Measurements from ENCODE around the gene MESP1. TPM values are rescaled to one million over a fixed set of nuclear protein-coding genes. Genes with fewer than 3 reads are reported as not detected.
"Not testable (repeated sequence)": the region's sequence is repeated elsewhere in the genome, so short reads cannot be mapped to it uniquely, and the experiment has no call there.

MESP1 gene, protein sequence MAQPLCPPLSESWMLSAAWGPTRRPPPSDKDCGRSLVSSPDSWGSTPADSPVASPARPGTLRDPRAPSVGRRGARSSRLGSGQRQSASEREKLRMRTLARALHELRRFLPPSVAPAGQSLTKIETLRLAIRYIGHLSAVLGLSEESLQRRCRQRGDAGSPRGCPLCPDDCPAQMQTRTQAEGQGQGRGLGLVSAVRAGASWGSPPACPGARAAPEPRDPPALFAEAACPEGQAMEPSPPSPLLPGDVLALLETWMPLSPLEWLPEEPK
- polyA plus RNA-seq (ENCODE audit: insufficient read depth in 1 of 5, insufficient read length in 5 of 5, low replicate concordance in 1 of 5) = under 1 TPM in 4 of 5 donors, not detected in 1; 0.12 to 0.57 (median 0.39) TPM
- long read RNA-seq, donor 1, partial matches to known transcripts = 0 of 1 reads
- long read RNA-seq, donor 1, other reads (novel, unspliced or antisense) = 0 of 1 reads
- long read RNA-seq, donor 2, partial matches to known transcripts = 0 of 1 reads
- long read RNA-seq, donor 2, other reads (novel, unspliced or antisense) = 0 of 1 reads
- long read RNA-seq, donor 3, partial matches to known transcripts = 0 of 1 reads
- long read RNA-seq, donor 3, other reads (novel, unspliced or antisense) = 0 of 1 reads
- long read RNA-seq, donor 4, partial matches to known transcripts = 0 of 1 reads
- long read RNA-seq, donor 4, other reads (novel, unspliced or antisense) = 0 of 1 reads
- long read RNA-seq, donor 5, partial matches to known transcripts = 0 of 1 reads
- long read RNA-seq, donor 5, other reads (novel, unspliced or antisense) = 0 of 1 reads
- long read RNA-seq, donor 6, partial matches to known transcripts = 0 of 2 reads
- long read RNA-seq, donor 6, other reads (novel, unspliced or antisense) = 0 of 2 reads
- long read RNA-seq, donor 7 = 0 reads
- long read RNA-seq, donor 8 = 0 reads

DNA sequence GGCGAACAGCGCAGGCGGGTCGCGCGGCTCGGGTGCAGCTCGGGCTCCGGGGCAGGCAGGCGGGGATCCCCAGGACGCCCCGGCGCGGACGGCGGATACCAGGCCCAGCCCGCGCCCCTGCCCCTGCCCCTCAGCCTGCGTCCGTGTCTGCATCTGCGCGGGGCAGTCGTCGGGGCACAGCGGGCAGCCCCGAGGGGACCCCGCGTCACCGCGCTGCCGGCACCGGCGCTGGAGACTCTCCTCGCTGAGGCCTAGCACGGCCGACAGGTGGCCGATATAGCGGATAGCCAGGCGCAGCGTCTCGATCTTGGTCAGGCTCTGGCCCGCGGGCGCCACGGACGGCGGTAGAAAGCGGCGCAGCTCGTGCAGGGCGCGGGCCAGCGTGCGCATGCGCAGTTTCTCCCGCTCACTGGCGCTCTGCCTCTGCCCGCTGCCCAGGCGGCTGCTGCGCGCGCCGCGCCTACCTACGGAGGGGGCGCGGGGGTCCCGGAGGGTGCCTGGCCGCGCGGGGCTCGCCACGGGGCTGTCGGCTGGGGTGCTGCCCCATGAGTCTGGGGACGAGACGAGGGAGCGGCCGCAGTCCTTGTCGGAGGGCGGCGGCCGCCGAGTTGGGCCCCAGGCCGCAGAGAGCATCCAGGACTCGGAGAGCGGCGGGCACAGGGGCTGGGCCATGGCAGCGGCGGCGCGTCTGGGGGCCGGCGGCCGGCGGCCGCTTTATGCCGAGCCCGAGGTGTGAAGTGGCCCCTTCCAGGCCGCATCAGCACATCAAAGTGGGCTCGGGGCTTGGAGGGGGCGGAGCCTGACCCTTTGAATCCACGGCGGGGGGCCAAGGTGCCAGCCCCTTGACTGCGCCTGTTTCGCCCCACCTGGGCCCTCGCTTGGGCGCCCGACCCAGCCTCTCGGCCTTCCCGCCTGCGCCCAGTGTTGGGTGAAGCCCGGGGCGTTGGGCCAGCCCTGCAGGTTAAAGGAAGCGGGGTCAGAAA is at the start of gene MESP1:
TSS of gene MESP1 (minus strand) at position 690 of the 983 bp plus-strand sequence. CDS start at position 672, 18 bp downstream.
- DNase-seq = peak; percentile 88 to 90

DNA sequence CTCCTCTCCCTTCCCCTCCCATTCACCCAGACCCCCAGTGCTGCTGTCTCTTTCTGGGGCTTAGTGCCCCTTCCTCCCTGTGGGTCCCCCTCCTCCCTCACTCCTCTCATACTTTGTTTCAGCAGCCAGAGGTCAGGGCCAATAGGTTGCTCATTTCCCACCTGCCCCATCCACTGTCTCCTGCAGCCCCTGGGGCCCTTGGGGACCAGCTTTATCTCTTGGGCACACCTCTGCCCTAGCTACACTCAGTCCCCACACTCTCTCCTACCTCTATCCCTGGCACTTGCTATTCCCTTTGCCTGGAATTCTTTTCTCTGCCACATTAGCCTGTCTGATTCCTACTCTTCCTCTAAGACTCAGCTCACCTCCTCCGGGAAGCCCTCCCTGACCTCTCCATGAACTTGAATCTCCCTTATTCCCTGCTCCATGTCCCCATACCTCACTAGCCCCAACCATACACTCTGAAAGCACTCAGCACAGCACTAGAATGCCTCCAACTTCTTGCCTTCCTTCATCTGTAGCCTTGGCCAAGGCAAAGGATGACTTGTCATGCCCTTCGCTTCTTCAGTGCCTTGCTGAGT is 49.0 kb upstream of the MESP1 start:
- DNase-seq = no peak

DNA sequence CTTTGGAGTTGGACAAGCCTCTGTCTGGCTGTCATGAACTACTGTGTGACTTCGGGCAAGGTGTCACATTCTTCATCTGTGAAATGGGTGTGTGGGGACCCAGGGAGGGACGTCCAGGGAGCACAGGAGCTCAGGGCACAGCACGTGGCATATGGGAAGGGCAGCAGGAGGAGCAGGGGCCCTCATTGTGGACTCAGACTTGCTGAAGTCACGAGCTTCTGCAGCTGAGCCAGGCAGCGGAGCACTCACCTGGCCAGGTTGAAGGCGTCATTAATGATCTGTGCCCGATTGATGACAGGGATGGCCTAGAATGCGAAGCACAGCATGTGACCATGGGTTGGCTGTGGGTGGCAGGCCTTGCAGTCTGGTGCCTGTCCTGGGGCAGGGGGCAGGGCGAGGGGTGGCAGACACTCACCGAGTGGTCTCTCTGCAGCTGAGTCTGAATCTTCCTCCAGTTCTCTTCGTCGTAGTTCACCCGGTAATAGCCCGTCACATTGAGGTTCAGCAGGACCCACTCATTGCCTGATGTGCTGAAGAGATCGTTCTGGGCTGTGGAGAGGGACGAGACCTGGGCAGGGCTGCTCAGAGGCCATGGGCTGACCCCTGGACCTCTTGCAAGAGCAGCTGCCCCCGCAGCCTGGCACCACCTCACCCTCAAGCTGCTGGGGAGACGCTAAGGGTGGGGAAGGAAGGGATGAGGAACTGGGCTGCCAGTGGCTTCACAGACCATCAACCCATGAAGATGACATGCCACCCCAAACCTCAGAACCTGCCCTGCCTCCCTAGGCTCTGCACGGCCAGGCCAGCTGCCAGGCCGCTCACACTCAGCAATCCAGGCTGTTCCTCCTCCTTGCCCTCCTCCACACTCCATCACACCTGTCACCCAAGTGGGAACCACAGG is 48.2 kb upstream of the MESP1 start:
- DNase-seq = no peak

DNA sequence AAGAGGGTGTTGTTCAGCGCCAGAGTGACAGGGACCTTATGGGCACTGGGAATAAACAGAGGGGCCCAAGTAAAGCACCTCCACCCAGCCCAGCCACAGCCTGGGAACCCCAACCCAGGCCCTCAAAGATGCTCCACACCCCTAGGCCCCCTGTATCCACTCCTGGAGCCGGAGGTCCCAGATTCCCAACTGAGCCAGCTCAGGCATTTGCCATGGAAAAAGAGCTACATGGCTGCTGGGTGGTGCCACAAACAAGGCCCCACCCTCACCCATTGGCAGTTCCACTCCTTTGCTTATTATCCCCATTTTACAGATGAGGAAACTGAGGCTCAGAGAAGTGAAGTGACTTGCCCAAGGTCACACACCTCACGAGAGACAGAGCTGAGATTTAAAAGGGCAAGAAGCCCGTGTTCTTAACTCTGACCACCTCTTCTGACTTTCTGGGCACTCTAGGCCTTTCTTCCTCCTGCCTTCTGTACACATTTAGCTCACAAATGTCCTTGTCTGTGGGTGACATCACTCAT is 46.7 kb upstream of the MESP1 start:
- DNase-seq = no peak

DNA sequence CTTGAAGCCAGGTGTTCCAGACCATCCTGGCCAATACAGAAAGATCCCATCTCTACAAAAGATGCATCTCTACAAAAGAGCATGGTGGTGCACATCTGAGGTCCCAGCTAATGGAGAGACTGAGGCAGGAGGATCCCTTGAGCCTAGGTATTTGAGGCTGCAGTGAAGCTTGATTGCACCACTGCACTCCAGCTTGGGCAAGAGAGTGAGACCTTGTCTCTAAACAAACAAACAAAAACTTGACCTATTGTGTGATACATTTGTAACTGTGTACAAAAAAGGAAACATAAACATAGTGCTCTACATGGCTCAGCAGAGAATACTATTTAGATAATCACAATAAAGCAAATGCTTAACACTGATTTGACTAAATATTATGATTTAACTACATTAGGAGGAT is 44.9 kb upstream of the MESP1 start:
- DNase-seq = no peak

DNA sequence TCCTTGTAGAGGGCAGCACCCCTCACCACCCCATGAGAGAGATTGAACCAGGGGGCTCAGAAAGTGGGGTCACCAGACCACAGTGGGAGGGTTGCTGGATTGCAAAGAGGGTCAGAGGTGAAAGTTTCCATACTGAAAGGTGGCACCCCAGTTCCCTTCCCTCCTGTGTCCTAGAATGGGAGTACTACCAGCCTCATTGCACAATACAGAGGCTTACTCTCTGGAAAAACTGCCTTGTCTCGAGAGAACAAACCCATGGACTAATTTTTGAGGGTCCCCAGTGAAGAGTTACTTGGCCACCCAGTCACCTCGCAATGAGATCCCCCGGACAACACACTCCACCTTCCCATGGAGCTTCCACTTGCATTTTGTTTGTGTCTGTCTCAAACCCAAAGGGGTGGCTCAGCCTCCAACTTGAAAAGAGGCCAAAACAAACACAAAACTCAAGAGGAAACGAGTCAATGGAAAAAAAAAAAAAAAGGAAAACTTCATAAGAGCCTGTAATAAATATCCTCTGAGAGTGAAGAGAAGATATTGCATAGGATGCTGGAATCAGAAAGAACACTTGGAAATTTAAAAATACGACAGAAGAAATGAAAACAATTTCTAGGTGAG is 43.7 kb upstream of the MESP1 start:
- peak; percentile 25 to 40 for DNase-seq

DNA sequence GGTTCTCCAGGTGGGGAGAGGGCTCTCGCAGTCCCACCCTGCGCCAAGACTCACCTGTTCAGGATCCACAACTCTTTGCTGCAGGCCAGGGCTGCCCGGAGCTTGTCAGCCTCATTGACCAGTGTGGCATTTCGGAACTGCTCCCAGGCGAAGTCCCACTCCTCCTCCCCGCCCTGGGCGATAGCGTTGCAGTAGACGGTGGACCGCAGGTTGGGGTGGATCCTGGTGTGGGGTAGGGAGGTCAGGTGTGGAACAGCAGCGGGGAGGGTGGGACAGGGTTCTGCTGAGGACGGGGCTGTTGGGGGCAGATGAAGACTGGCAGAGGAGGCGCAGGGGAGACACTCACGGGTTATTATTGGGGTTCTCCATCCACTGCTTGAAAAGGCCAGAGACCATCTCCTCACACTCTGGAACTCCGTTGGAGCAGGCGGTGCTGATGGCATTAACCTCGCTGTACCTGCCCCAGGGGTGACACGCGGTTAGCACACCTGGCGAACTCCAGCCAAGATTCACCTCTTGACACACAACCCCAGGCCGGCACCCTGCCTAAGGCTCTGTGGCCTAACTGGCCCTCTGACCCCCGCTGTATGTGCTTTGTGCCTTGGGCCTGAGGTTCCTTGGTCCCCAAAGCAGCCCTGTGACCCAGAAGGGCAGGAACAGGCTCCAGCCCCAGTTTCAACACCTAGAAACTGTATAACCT is 41.2 kb upstream of the MESP1 start:
- no peak for DNase-seq

DNA sequence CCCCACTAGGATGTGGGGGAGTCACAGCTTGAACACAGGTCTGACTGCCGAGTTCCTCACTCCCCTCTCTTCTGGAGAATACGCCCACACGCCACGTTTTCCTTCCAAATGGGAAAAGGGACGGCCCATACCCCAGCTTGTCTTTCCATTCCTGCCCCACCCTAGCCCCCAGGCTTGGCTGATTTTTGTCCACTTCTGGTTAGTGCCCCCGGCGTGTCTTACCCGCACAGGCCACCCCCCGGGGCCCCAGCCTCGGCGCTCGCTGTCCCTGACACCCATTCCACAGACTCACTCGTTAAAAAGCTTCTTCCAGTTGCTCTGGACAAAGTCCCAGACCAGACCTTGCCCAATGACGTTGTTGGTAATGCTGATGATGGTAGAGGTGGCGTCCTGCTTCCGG is 39.6 kb upstream of the MESP1 start:
- DNase-seq = no peak

DNA sequence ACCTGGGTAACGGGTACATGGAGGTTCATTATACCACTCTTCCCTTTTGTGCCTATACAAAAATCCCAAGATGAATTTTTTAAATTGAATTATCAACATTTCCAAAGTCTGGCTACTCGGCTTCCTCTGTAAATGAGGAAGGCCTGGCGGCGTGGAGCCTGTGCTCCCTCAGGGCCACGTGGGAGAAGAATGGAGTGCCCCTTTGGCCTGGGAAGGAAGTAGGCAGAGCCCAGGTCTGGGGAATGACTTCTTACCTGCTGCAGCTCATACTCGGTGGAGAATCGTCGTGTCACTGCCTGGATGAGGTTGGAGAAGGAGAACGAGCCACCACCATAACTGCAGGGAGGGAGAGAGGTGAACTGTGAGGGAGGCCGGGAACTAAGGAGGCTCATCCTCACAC is 39.2 kb upstream of the MESP1 start:
- no peak for DNase-seq

DNA sequence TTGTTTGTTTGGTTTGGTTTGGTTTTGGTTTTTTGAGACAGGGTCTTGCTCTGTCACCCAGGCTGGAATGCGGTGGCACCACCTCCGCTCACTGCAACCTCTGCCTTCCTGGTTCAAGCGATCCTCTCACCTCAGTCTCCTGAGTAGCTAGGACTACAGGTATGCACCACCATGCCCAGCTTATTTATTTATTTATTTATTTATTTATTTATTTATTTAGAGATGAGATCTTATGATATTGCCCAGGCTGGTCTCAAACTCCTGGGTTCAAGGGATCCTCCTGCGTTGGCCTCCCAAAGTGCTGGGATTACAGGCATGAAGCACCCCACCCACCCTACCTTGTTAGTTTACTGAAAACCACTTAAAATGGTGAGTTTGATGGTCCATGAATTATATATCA is 37.5 kb upstream of the MESP1 start:
- DNase-seq = not testable (repeated sequence)

DNA sequence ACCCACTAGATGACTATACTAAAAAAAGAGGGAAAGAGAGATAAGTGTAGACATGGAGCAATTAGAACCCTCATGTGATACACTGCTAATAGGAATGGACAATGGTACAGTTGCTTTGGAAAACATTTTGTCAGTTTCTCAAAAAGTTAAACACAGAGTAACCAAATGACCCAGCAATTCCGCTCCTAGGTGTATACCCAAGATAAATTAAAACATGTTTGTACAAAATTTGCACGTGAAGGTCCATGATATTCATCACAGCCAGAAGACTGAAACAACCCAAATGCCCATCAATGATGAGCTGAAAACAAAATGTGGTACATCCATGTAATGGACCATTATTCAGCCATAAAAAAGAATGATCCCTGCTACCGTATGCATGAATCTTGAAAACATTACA is 36.9 kb upstream of the MESP1 start:
- DNase-seq = no peak

DNA sequence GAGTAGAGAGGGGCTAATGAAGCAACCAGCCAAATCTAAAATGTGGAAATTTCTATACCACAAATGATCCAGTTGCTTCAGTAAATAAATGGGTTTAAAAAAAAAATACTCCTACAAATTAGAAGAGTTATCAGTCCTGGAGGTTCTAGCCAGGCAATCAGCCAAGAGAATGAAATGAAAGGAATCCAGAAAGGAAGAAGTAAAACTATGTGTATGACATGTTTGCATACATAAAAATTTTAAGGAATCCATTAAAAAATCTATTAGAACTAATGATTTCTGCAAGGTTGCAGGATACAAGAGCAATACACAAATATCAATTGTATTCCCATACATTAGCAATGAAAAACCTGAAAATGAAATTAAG is 34.7 kb upstream of the MESP1 start:
- no peak for DNase-seq

DNA sequence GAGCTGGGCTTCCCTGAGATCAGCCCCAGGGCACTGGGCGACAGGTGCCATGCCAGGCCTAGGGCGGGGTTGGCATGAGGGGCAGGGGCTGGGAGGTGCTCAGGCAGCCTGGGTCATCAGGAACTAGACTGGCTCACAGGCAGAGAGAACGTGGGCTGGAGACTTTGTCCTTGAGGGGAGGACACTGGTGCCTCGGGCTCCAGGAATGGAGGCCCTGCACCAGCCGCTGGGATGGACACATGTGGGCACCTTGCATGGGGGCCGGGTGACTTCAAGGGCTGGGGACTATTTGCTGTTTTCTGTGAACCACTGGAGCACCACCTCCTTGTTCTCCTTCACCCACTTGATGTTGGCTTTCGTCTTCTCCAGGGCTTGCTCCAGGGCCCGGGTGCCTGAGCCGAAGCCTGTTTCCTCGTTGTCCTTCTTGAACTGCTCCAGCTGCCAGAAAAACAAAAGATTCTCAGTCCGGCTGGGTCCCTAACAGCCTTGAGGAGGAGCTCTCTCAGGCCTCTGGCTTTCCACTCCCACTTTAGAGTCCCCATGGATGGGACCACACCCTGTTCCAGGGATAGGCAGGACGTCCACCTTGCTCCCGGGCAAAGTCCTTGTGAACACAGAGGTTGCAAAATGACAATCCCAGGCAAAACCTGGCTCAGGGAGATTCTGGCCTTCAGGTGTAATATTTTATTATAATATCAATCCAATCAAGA is 34.2 kb upstream of the MESP1 start:
- no peak for DNase-seq

DNA sequence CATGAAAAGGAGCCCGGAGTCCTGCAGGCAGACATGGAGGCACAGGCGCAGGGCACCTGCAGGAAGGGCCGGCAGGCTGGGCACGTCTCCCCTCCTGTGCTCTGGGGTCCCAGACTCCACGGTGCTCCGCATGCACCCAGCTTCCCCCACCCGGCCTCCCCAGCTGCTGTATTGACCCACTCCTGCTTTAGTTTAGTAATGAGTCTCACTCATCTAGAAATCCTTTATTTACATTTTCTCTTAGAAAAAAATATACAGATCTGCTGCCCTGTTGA is 33.6 kb upstream of the MESP1 start:
- DNase-seq = no peak

DNA sequence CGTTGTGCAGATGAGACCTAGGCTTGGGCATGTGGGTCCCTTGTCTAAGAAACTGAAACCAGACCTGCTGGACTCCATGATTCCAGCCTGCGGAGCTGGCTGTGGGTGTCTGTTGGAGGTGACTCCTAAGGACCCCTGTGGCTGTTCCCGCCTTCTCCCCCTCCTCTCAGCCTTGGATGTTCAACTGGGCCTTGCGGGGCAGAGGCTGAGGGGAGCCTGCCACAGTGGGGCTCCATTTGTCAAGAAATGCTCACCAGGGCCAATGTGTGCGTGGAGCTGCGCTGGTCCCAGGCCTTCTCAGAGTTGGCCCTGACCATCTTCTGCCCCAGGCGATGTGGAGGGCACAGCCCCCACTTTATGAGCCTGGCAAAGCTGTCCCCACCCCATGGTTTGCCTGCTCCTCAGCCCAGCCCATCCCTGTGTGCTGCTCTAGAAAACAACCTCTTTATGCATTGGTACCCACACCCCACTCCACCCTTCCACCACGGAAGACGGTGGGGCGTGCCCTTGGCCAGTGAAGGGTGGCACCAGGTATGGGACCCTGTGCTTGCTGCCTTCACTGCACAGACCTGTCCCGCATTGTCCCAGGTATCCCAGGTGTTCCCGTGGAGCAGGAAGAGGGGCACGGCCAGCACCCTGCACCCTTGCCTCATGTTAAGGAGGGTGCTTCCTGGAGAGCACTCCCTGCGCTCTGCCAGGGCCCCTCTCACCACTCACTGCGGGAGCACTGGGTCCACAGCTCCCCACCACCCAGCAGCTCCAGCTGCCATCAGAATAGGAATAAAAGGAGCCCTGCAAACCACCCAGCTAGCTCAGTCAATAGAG is 33.0 kb upstream of the MESP1 start:
- DNase-seq = no peak

DNA sequence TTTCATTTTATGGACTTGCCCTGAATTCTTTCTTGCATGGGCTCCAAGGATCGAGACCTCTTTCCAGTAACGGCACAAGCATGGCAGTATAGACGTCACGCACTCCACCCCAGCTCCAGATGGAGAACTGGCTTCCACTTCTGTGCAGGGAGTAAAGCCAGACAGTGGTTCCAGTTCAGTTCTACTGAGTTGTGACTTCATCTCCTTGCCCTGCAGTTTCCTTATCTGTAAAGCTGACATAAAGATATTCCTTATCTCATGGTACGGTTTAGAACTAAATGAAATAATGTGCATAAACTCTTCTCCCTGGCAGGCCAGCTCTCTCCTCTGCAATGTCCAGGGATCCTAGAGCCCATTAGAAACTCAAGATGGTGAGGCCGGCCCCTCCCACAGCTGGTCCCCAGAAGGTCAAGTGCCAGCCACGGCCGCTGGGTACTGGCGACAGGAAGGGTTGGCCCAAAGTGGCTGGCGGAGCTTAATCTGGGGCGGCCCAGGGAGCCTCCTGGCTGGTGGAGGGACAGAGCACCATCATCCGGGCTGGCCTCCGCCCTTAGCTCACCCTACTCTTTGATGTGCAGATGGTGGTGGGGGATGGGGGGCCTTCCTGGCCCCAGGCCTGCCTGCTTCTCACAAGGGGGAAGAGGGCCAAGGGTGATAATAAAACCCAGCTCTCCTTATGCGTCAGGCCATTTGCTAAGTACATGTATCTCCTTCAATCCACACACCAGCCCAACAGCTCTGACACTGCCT is 32.2 kb upstream of the MESP1 start:
- no peak for DNase-seq

DNA sequence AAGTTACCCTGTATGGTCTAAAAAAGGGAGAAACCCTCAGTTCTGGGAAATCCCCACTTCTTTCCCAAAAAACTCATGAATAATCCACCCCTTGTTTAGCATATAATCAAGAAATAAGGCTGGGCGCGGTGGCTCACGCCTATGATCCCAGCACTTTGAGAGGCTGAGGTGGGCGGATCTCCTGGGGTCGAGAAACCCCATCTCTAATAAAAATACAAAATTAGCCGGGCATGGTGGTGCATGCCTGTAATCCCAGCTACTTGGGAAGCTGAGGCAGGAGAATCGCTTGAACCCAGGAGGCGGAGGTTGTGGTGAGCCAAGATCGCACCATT is 31.5 kb upstream of the MESP1 start:
- DNase-seq = not testable (repeated sequence)
